ENCODE results near the gene TMEM145. TPM values are rescaled to one million over a fixed set of nuclear protein-coding genes. Genes with fewer than 3 reads are reported as not detected.

TMEM145 gene
- total RNA-seq, 1 experiment from 2014 or later = 0.51 TPM

- DNase-seq (ENCODE audit: low read depth) = peak; percentile 76
These were observed 35.2 kb upstream of the TMEM145 start for GRCh38 chr19:42277821-42278451.

DNA sequence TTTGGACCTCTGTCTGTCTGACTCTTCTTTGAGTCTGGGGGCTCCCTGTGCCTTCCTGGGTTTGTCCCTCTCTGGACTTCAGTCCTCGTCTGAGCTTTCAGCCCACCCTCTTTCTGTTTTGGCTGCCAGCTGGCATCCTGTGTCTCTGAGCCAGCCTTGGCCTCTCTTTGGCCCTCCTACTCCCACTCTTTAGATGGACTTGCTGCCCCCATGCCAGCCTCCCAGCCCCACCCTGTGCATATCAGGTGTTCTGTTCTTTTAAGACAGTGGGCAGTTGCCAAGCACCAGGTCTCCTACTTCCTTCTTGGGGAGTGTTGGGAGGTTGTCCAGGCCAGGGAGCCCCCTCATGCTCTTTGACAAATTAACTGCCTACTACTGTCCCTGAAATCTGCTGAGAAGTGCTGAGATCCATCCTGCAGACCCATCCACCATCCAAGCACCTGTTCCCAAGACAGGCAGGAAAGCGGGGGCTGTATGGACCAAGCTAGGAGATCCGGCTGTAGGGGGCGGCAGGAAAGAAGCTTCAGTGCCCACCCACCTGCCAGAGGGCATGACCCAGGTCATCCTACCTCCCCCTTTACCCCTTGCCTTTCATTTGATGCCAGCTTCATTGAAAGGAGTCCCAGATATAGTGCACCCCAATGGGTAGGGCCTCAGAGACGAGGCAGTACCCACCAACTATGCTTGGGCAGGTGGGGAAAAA, 34.5 kb upstream of the TMEM145 start:
- no peak for DNase-seq (ENCODE audit: low read depth)

DNA sequence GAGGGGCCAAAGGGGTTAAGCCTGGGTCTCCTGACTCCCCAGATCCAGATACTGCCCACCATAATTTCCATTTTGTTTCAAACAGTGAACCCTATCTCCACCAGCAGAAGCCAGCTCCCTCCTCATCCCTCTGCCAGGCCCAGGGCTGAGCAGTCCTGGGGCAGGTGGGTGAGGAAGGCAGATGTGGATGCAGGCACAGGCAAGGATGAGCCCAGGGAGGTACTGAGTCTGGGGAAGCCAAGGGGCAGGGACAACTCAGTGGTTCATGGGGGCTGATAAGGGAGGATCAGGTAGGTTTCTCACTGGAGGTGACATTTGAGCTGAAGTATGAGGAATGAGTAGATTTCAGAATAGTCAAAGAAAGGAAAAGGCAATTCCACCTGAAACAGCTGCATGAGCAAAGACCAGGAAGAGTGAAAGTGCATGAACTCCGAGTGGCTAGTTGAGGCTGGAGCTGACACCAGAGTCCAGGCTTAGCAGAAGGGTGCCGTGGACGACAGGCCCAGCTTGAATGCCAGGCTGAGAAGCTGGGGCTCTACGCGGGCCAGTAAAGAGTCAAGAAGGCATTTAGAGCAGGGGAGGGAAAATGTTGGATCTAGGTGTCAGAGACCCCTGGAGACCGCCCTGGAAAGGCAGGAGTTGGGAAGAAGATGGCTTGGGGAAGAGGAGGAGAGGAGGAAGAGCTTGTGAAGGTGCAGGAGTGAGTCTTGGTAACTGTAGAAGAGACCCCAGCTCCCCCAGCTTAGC, 33.8 kb upstream of the TMEM145 start:
- no peak for DNase-seq (ENCODE audit: low read depth)

- peak; percentile 95 for DNase-seq (ENCODE audit: low read depth)
These were observed 33.0 kb upstream of the TMEM145 start for GRCh38 chr19:42279902-42280814.

DNA sequence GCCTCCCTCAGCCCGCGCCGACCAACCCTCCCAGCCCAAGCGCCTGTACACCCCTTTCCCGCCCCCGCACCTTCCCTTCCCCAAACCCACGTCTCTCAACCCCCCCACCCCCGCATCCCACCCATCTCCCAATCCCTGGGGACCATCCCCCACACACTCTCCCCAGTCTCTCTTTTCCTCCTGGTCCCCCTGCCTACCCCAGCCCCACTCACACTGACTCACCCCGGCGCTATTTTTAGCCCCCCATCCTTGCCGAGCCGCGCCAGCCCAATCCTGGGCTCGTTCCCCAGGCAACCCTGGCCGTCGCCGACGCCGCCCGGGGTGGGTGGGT, 32.3 kb upstream of the TMEM145 start:
- peak; percentile 57 for DNase-seq (ENCODE audit: low read depth)

GRCh38 chr19:42281146-42281826, 31.8 kb upstream of the TMEM145 start:
- DNase-seq (ENCODE audit: low read depth) = peak; percentile 65

DNA sequence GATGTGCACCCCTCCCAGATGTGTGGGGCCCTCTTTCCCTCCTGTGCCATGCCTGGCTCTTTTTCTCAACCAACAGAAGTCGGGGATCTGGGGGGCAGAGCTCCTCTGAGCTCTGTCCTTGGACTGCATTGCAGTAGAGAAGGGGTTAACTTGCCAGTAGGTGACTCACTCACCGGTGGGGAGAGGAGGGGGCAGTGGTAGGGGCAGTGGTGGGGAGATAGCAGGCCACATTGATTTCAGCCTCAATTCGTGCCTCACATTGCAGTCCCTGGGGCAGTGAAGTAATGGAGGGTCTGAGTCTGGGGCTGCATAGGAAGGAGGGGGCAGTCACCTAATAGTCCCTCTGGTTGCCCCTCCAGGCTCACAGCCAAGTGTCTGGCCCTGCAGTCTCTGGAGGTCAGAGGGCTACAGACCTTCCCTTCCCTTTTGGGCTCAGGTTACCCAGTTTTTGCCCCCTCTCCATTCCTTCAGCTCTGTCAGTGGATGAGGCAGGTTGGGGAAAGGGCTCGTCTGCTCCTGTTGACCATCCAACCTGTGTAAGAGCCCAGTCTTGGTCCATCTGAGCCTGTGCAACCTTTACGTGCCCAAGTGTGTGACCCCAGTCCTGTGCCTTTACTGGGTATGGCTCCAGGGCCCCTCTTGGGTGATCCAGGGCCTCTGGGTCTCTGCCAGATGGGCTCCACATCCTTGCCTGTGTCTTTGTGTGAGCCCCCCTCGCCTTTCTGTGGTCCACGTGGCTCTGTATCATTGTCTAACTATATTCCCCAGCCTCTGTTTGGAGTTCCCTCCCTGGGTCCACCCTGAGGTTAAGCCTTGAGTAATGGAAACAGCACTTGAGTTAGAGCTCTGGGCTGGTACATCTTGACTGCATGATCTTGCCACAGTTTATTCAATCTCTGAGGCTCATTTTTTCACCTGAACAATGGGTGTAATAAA, 31.0 kb upstream of the TMEM145 start:
- peak; percentile 75 for DNase-seq (ENCODE audit: low read depth)

DNA sequence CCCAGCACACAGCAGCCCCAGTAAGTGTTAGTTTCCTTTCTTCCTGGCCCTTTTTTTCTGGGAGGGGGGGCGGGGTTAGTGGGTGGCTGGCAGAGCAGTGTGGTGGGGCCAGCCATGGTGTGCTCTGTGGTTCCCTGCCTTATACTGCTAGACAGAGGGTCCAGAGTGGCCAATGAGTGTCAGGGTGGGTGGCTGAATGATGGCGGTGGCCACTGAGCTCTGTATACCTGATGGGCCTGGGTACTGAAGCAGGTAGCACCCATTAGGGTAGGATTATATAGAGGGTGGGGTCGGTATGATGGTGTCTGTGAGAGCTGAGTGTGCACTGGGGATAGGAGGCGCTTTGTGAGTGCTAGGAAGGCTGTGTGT, 30.3 kb upstream of the TMEM145 start:
- no peak for DNase-seq (ENCODE audit: low read depth)

DNA sequence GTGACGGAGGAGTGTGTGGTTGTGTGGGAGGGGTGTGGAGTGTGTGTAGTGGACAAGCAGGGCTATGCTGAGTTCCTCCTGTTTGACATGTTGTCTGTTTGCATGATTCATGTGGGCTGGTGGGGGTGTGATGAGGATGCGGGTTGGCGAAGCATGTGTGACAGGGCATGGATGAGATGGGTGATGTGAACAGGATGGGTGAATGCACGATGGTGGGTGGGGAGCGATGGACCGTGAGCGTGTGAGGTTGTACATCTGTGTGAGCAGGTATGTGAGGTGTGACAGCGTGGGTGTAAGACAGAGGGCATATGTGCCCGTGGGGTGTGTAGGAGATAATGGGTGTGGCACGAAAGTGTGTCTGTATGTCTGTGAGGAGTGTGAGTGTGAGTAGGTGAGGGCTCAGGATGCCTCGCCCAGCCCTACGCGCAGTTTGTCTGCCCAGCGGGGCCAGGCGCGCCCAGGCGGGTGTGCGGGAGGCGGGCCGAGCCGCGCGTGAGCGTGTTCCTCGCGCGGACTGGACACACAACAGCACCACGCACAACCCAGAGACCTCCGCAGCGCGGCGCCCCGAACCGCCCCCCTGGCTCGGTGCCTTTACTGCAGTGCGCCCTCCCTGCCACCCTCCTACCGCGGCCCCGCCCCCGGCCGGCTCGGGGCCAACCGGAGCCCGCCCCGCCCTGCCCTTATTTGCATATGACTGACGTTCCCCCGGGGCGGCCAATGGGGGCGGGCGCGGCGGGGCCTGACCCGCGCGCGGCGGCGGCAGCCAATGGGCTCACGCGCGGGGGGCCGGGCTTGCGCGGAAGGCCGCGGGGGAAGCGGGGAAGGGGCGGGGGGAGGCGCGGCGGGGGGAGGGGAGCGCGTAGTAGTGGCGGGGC, 29.7 kb upstream of the TMEM145 start:
- DNase-seq (ENCODE audit: low read depth) = peak; percentile 97

DNA sequence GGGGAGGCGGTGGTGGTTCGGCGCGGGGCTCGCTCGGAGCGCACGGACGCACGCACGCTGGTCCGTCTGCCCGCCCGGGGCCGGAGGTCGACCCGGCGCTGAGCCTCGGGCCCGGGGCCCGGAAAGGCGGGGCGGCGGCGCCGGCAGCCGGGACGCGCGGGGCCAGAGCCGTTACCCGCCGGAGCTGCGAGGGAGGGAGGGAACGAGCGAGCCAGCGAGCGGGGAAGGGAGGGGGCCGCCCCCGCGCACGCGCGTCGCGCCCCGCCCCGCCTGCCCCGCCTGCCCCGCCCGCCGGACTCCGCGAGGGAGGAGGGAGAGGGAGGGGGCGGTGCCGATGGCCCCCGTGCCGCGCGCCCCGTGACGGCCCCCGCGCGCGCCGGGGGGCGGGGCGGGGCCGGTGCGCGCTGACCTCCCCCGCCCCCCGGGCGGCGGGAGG, 29.0 kb upstream of the TMEM145 start:
- DNase-seq (ENCODE audit: low read depth) = peak; percentile 90

DNA sequence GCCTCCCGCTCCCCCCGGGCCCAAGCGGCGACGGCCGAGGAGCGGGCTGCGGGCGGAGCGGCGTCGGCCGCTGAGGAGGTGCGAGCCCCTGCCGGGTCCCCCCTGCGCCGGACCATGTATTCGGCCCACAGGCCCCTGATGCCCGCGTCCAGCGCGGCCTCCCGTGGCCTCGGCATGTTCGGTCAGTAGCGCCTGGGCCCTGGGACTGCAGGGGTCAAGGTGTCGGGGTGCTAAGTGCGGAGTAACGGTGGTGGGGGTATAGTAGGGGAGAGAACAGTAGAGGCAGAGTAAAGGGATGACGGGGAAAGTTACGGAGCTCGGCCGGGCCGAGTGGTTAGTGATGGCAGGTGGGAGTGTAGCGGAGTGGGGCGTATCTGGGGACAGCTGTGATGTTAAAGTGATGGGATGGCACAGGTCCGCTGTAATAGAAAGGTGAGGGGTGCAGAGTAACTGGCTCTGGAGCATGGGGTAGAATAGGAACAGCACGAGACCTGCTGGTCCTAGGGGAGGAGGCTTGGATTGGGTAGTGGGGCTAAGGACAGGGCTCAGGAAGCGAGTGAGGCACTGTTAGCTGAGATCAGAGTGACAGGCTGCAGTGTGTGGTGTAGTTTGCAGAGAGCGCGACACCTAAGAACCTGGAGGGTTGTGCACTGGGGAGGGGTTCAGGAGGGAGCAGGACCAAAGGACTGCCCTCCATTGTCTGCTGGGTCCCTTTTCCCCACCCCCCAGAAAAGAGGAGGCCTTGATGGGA, 28.3 kb upstream of the TMEM145 start:
- DNase-seq (ENCODE audit: low read depth) = no peak

DNA sequence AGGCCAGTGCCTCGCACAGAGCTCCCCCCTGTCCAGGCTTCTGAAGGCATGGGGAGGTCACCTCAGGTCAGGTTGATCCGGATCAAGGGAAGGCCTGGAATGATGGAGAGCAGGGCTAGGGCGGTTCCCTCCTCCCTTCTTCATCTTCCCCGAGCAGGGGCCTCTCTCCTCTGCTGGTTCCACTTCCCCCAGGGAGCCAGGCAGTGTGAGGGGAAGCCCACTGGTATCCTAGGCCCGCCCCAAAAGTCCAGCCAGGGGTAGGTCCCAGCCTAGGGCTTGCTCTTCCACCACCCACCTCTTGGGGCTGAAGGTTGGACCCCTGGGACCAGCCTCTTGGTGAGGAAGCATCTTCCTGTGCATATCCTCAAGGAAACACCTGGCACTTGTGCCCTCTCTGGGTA, 27.6 kb upstream of the TMEM145 start:
- no peak for DNase-seq (ENCODE audit: low read depth)

DNA sequence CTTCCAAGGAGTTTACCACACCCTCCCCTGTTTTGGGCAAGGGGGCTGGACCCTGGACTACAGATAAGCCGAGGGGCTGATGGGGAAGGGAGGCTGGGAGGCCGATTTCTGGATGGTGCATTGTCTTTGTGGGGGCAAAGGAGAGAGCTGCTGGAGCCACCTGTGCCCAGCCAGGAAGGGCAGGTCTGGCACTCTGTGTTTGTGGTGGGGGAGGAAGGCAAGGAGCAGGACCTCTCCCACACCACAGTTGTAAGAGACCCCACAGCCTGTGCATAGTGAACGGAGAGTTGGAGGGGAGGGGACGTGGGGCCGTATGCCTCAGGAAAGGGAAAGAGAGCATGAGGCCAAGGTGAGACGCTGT, 27.1 kb upstream of the TMEM145 start:
- DNase-seq (ENCODE audit: low read depth) = no peak

GRCh38 chr19:42286349-42287016, 26.6 kb upstream of the TMEM145 start:
- no peak for DNase-seq (ENCODE audit: low read depth)

DNA sequence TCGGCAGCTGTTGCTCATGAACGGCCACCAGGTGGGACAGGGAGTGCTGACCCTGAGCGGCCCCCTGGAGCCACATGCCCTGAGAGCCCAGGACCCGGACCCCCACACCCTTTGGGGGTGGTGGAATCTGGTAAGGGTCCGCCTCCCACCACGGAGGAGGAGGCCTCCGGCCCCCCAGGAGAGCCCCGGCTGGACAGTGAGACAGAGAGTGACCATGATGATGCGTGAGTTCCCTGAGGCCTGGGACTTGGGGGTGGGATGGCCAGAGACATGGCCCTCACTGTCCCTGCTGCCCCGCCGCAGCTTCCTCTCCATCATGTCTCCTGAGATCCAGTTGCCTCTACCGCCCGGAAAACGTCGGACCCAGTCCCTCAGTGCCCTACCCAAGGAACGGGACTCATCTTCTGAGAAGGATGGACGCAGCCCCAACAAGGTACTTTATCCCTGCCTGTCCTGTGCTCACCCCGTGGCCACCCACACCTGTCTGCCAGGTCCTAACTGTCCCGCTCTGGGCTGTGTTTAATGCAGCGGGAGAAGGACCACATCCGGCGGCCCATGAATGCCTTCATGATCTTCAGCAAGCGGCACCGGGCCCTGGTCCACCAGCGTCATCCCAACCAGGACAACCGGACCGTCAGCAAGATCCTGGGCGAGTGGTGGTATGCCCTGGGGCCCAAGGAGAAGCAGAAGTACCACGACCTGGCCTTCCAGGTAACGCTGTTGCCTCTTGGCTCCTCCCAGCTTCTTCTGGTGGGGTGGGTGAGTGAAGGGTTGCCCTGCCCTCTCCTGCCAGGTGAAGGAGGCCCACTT, 25.9 kb upstream of the TMEM145 start:
- DNase-seq (ENCODE audit: low read depth) = no peak

DNA sequence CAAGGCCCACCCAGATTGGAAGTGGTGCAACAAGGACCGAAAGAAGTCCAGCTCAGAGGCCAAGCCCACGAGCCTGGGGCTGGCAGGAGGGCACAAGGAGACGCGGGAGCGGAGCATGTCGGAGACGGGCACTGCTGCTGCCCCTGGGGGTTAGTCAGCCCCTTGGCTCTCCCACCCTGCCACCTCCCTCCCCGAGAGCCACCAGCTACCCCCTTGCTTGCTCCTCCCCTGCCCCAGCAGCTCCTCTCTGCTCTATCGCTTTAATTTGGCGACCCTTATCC, 25.3 kb upstream of the TMEM145 start:
- no peak for DNase-seq (ENCODE audit: low read depth)

DNA sequence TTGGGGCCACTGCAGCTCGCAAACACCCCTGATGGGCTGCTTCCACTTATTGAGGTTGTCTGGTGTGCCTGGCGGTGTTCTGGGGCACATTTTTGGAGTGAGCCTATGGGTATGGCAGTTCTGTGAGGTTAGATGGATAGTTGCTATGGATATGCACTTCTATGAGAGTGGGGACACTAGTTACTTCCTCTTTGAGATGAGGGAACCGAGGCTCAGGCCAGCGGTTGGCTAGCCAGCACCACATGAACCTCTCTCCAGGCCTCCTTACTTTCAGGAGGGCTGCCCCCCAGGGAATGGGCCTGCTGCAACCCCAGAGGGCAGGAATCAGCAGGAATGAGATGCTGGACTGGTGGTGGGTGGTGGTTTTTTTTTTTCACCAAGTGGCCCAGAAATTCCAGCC, 24.7 kb upstream of the TMEM145 start:
- no peak for DNase-seq (ENCODE audit: low read depth)

Measured in Daoy (cell line).